ENCODE data around the gene NKG7. TPM values are rescaled to one million over a fixed set of nuclear protein-coding genes. Genes with fewer than 3 reads are reported as not detected.
"Not testable (repeated sequence)": the region's sequence is repeated elsewhere in the genome, so short reads cannot be mapped to it uniquely, and the experiment has no call there.

Gene NKG7
- total and polyA plus RNA-seq, 2 donors, result 10.5 to 11.6 TPM

DNA sequence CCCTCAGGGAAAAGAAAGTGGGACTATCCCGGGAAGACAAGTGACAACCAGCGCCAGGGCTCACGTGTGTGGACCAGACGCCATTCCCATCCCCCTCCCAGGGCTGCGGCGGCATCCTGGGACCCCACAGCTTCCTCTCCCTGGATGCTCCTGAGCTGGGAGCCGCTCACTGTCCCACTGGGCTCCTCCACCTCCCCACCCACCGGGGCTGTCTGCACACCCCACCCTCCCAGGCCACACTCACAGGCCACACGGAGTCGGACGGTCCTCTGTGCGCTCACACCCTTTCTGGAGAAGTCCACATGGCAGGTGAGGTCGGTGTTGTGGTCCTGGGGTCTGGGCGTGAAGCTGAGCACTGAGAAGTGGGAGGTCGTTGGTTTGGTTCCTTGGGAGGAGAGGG, 44.0 kb upstream of the NKG7 start:
- 96% methylated on average over 15 of the region's 15 CpGs for WGBS
- DNase-seq (ENCODE audit: low read depth in 6 of 9, low spot score in 9 of 9); H3K9me3 ChIP-seq (ENCODE audit: control insufficient read depth in 2 of 2, insufficient read depth in 1 of 2, low read length in 1 of 2); H3K36me3 ChIP-seq (ENCODE audit: control insufficient read depth in 2 of 2, insufficient read depth in 2 of 2, low read length in 1 of 2); H3K4me1 ChIP-seq (ENCODE audit: control insufficient read depth in 2 of 2, insufficient read depth in 2 of 2, low read length in 2 of 2); H3K4me3 ChIP-seq (ENCODE audit: low read length in 2 of 2); H3K27ac ChIP-seq (ENCODE audit: low read depth in 1 of 2, low read length in 1 of 2): not testable (repeated sequence)
- peaks cover 6 to 16% of the 10 kb centered on the region in 2 donors for H3K27me3 ChIP-seq (ENCODE audit: control insufficient read depth in 2 of 2, insufficient read depth in 1 of 2, low read length in 1 of 2)

DNA sequence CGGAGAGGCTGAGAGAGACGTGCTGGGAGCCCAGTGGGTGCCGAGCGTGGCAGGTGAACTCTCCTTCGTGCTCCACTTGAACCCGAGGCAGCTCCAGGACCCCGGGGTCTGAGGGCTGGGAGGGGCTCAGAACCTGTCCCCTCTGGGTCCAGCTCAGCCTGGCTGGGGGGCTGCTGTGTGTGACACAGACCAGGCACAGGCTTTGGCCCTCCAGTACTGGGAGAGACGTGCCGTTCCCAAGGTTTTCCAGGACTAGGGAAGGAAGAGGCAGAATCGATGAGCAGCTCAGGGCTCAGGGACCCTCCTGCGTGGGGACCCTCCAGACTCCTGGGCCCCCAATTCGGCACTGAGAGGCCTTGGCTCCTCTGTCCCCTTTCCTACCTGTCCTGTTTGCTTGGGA, 42.7 kb upstream of the NKG7 start:
- H3K9me3 ChIP-seq (ENCODE audit: control insufficient read depth in 2 of 2, insufficient read depth in 1 of 2, low read length in 1 of 2), result no peaks in the 10 kb centered on the region

DNA sequence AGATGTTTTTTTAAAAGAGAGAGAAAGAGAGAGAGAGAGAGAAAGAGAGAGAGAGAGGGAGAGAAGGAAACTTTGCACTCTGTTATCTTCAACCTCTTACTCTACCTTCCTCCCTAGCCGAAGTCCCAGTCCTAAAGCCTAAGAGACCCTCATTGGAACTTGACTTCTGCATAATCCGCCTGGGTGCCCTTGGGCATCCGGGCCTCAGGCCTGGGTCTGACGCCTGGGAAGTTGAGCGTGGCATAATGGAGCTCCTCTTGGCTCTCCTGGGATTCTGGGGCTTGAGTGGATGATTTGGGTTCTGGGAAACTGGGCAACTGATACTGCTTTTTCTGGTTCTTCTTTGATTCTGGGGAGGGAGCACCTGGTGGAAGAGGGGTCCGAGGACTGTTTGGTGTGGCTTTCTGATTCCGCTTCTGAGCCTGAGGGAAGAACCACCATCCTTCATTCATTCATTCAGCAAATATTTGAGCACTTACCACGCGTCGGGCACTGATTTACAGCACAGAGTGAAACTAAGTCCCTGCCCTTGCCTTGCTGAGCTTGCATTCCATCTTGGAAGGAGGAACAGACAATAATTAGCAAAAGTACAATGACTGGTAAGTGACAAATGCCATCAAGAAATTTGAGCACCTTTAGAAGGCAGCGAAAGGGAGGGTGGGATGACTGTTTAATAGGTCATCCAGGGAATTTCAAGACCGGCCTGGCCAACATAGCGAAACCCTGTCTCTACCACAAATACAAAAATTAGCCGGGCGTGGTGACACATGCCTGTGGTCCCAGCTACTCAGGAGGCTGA, 38.7 kb upstream of the NKG7 start:
- WGBS, result 94% methylated on average over 15 of the region's 15 CpGs
- no peaks in the 10 kb centered on the region for H3K27me3 ChIP-seq (ENCODE audit: control insufficient read depth in 2 of 2, insufficient read depth in 1 of 2, low read length in 1 of 2)
- no peak for DNase-seq (ENCODE audit: low read depth in 6 of 9, low spot score in 9 of 9)
- H3K4me1 ChIP-seq (ENCODE audit: control insufficient read depth in 2 of 2, insufficient read depth in 2 of 2, low read length in 2 of 2), result peaks cover 0 to 16% of the 10 kb centered on the region in 2 donors
- H3K4me3 ChIP-seq (ENCODE audit: low read length in 2 of 2), result no peak overlapping the region
- H3K36me3 ChIP-seq (ENCODE audit: control insufficient read depth in 2 of 2, insufficient read depth in 2 of 2, low read length in 1 of 2), result no peaks in the 10 kb centered on the region
- H3K9me3 ChIP-seq (ENCODE audit: control insufficient read depth in 2 of 2, insufficient read depth in 1 of 2, low read length in 1 of 2), result no peaks in the 10 kb centered on the region
- H3K27ac ChIP-seq (ENCODE audit: low read depth in 1 of 2, low read length in 1 of 2), result no peak overlapping the region

More for the DNA sequence above, 42.7 kb upstream of the NKG7 start:
- H3K27me3 ChIP-seq (ENCODE audit: control insufficient read depth in 2 of 2, insufficient read depth in 1 of 2, low read length in 1 of 2), result peaks cover 2 to 6% of the 10 kb centered on the region in 2 donors
- H3K4me1 ChIP-seq (ENCODE audit: control insufficient read depth in 2 of 2, insufficient read depth in 2 of 2, low read length in 2 of 2), result peaks cover 0 to 4% of the 10 kb centered on the region in 2 donors
- WGBS, result 94% methylated on average over 12 of the region's 12 CpGs
- DNase-seq (ENCODE audit: low read depth in 6 of 9, low spot score in 9 of 9), result no peak
- H3K4me3 ChIP-seq (ENCODE audit: low read length in 2 of 2), result no peak overlapping the region
- no peak overlapping the region for H3K27ac ChIP-seq (ENCODE audit: low read depth in 1 of 2, low read length in 1 of 2)
- H3K36me3 ChIP-seq (ENCODE audit: control insufficient read depth in 2 of 2, insufficient read depth in 2 of 2, low read length in 1 of 2), result no peaks in the 10 kb centered on the region

DNA sequence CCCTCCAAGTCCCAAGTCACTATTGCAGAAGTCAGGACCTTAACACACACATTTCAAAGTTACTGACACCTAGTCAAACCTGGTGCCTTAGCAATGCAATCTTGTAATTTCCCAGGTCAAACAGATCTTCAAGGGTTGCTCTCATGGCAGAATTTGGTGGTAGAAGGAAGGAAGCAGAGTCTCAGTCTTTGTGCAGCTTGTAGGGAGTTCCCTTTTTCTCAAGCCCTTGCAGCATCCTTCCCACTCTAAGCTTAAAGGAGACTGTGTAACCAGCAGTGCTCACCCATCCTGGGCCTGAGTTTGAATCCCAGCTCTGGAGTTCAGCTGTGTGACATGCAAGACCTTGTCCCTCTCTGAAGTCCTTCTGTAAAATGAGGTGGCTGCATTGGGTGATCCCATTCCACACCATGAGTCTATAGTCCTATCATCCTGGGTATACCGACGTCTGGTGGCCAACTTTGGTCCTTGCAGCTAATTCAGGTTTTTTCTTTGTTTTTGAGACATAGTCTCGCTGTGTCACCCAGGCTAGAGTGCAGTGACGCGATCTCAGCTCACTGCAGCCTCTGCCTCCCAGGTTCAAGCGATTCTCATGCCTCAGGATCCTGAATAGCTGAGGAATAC, 35.2 kb upstream of the NKG7 start:
- H3K4me3 ChIP-seq (ENCODE audit: low read length in 2 of 2), result no peak overlapping the region
- peaks cover 0 to 16% of the 10 kb centered on the region in 2 donors for H3K4me1 ChIP-seq (ENCODE audit: control insufficient read depth in 2 of 2, insufficient read depth in 2 of 2, low read length in 2 of 2)
- WGBS, result 60% methylated on average over 6 of the region's 6 CpGs
- peaks cover 0 to 9% of the 10 kb centered on the region in 2 donors for H3K9me3 ChIP-seq (ENCODE audit: control insufficient read depth in 2 of 2, insufficient read depth in 1 of 2, low read length in 1 of 2)
- H3K27me3 ChIP-seq (ENCODE audit: control insufficient read depth in 2 of 2, insufficient read depth in 1 of 2, low read length in 1 of 2), result no peaks in the 10 kb centered on the region
- no peaks in the 10 kb centered on the region for H3K36me3 ChIP-seq (ENCODE audit: control insufficient read depth in 2 of 2, insufficient read depth in 2 of 2, low read length in 1 of 2)
- no peak overlapping the region for H3K27ac ChIP-seq (ENCODE audit: low read depth in 1 of 2, low read length in 1 of 2)
- peak in 1 of 9 donors; percentile 48 for DNase-seq (ENCODE audit: low read depth in 6 of 9, low spot score in 9 of 9)

DNA sequence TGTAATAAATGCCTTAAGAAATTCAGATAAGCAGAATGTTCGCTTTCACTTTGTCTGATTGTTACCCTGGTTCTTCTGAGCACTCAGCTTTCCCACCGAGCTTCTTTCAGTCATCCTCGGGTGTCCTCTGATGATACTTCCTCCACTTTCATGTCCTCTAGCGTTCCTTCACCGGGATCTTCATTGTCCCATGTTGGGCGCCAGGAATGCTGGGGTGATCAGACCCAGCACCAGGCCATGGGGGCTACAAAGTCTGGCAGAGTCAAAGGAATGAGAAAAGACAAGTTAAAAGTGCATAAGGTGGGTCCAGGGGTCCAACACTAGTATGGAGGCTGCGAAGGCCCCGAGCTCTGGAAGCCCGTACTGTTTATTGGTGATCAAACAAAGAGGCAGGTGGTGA, 29.7 kb upstream of the NKG7 start:
- H3K27ac ChIP-seq (ENCODE audit: low read depth in 1 of 2, low read length in 1 of 2), result no peak overlapping the region
- H3K9me3 ChIP-seq (ENCODE audit: control insufficient read depth in 2 of 2, insufficient read depth in 1 of 2, low read length in 1 of 2), result peaks cover 3 to 16% of the 10 kb centered on the region in 2 donors
- H3K36me3 ChIP-seq (ENCODE audit: control insufficient read depth in 2 of 2, insufficient read depth in 2 of 2, low read length in 1 of 2), result no peaks in the 10 kb centered on the region
- WGBS, result 94% methylated on average over 9 of the region's 9 CpGs
- no peak for DNase-seq (ENCODE audit: low read depth in 6 of 9, low spot score in 9 of 9)
- peaks cover 0 to 13% of the 10 kb centered on the region in 2 donors for H3K4me1 ChIP-seq (ENCODE audit: control insufficient read depth in 2 of 2, insufficient read depth in 2 of 2, low read length in 2 of 2)
- H3K4me3 ChIP-seq (ENCODE audit: low read length in 2 of 2), result no peak overlapping the region
- H3K27me3 ChIP-seq (ENCODE audit: control insufficient read depth in 2 of 2, insufficient read depth in 1 of 2, low read length in 1 of 2), result no peaks in the 10 kb centered on the region

DNA sequence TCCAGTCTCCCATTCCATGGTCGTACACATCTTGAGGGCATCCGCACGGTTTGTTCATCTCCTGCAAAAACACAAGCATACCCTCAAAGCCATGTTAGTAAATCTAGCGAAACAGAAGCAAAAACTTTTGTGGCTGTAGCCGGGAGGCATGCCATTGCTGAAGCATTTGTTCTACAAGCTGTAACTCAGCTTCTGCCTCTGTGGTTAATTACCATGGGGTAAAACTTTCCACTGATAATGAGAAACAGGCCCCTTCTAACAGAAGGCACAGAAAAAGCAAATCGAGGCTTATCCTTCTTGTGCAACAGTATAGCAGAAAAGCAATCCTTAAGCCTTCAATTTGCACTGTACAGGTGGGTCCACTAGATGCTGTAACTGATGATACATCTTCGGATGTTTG, 27.5 kb upstream of the NKG7 start:
- H3K4me3 ChIP-seq (ENCODE audit: low read length in 2 of 2); H3K27me3 ChIP-seq (ENCODE audit: control insufficient read depth in 2 of 2, insufficient read depth in 1 of 2, low read length in 1 of 2); H3K36me3 ChIP-seq (ENCODE audit: control insufficient read depth in 2 of 2, insufficient read depth in 2 of 2, low read length in 1 of 2); DNase-seq (ENCODE audit: low read depth in 6 of 9, low spot score in 9 of 9): not testable (repeated sequence)
- Histone ChIP-seq H3K4me1 (ENCODE audit: control insufficient read depth in 2 of 2, insufficient read depth in 2 of 2, low read length in 2 of 2) (peaks cover 0 to 18% of the 10 kb centered on the region in 2 donors), H3K9me3 (ENCODE audit: control insufficient read depth in 2 of 2, insufficient read depth in 1 of 2, low read length in 1 of 2) (peaks cover 3 to 16% of the 10 kb centered on the region in 2 donors), H3K27ac (ENCODE audit: low read depth in 1 of 2, low read length in 1 of 2) (peak overlapping the region in 1 of 2 donors; percentile 80)
- 93% methylated on average over 7 of the region's 7 CpGs for WGBS

- H3K36me3 ChIP-seq (ENCODE audit: control insufficient read depth in 2 of 2, insufficient read depth in 2 of 2, low read length in 1 of 2), result no peaks in the 10 kb centered on the region
- no peak for DNase-seq (ENCODE audit: low read depth in 6 of 9, low spot score in 9 of 9)
- no peak overlapping the region for H3K4me3 ChIP-seq (ENCODE audit: low read length in 2 of 2)
- no peak overlapping the region for H3K27ac ChIP-seq (ENCODE audit: low read depth in 1 of 2, low read length in 1 of 2)
- 98% methylated on average over 5 of the region's 5 CpGs for WGBS
- no peaks in the 10 kb centered on the region for H3K27me3 ChIP-seq (ENCODE audit: control insufficient read depth in 2 of 2, insufficient read depth in 1 of 2, low read length in 1 of 2)
- peaks cover 3 to 16% of the 10 kb centered on the region in 2 donors for H3K9me3 ChIP-seq (ENCODE audit: control insufficient read depth in 2 of 2, insufficient read depth in 1 of 2, low read length in 1 of 2)
- H3K4me1 ChIP-seq (ENCODE audit: control insufficient read depth in 2 of 2, insufficient read depth in 2 of 2, low read length in 2 of 2), result peaks cover 0 to 25% of the 10 kb centered on the region in 2 donors
Observed at GRCh38 chr19:51399231-51399630, 26.8 kb upstream of the NKG7 start.

GRCh38 chr19:51398096-51398704, 25.7 kb upstream of the NKG7 start:
- no peak overlapping the region for H3K4me3 ChIP-seq (ENCODE audit: low read length in 2 of 2)
- WGBS, result 53% methylated on average over 7 of the region's 7 CpGs
- peaks cover 3 to 32% of the 10 kb centered on the region in 2 donors for H3K4me1 ChIP-seq (ENCODE audit: control insufficient read depth in 2 of 2, insufficient read depth in 2 of 2, low read length in 2 of 2)
- no peak overlapping the region for H3K27ac ChIP-seq (ENCODE audit: low read depth in 1 of 2, low read length in 1 of 2)
- H3K27me3 ChIP-seq (ENCODE audit: control insufficient read depth in 2 of 2, insufficient read depth in 1 of 2, low read length in 1 of 2), result no peaks in the 10 kb centered on the region
- H3K36me3 ChIP-seq (ENCODE audit: control insufficient read depth in 2 of 2, insufficient read depth in 2 of 2, low read length in 1 of 2), result no peaks in the 10 kb centered on the region
- DNase-seq (ENCODE audit: low read depth in 6 of 9, low spot score in 9 of 9), result peak in 1 of 9 donors; percentile 53
- peaks cover 3 to 8% of the 10 kb centered on the region in 2 donors for H3K9me3 ChIP-seq (ENCODE audit: control insufficient read depth in 2 of 2, insufficient read depth in 1 of 2, low read length in 1 of 2)

DNA sequence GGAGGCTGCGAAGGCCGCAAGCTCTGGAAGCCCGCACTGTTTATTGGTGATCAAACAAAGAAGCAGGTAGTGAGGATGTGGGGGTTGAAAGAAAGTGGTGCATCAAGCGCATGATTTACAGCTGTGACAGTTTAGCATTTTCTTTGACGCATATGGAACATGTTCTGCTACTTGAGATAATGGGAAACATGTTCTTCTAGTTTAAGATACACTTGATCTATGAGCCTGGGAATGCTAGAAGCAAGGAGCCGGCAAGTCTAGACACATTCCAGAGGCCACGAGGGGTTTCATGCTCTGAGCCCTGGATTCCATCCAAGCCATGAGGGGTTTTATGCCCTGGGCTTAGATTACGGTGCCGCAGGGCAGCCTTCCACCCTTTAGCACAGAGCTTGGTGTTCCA, 25.0 kb upstream of the NKG7 start:
- not testable (repeated sequence) for DNase-seq (ENCODE audit: low read depth in 6 of 9, low spot score in 9 of 9)
- WGBS, result 88% methylated on average over 9 of the region's 9 CpGs

More for the DNA sequence above, 25.0 kb upstream of the NKG7 start:
- not testable (repeated sequence) for H3K27me3 ChIP-seq (ENCODE audit: control insufficient read depth in 2 of 2, insufficient read depth in 1 of 2, low read length in 1 of 2); H3K4me3 ChIP-seq (ENCODE audit: low read length in 2 of 2); H3K36me3 ChIP-seq (ENCODE audit: control insufficient read depth in 2 of 2, insufficient read depth in 2 of 2, low read length in 1 of 2); H3K9me3 ChIP-seq (ENCODE audit: control insufficient read depth in 2 of 2, insufficient read depth in 1 of 2, low read length in 1 of 2); H3K27ac ChIP-seq (ENCODE audit: low read depth in 1 of 2, low read length in 1 of 2)
- H3K4me1 ChIP-seq (ENCODE audit: control insufficient read depth in 2 of 2, insufficient read depth in 2 of 2, low read length in 2 of 2), result peaks cover 3 to 32% of the 10 kb centered on the region in 2 donors
